K562 (cell line): ENCODE measurements around the gene GLRX5. TPM values are rescaled to one million over a fixed set of nuclear protein-coding genes. Genes with fewer than 3 reads are reported as not detected.

Experiments used
- ATAC-seq: fragments of 200-7000 bp; cut with Tn5 transposase; 3 replicates; pipeline ENCODE4 v1.9.1; 2020; ENCODE audit warnings: moderate library complexity
- BruUV-seq: library from RNA; stranded (reverse); fragments of 400-500 nt; replicated peaks from 2 replicates; lab custom pipeline; 2021; lab: Mats Ljungman, UMichigan
- CTCF ChIA-PET: fragments of 300-600 bp; formaldehyde crosslinking; extraction: SDS; loops from one replicate; lab custom pipeline; 2021; ENCODE audit warnings: low intra/inter-chr PET ratio; lab: Yijun Ruan, JAX
- POLR2A ChIA-PET: fragments of 300-600, 350-650 bp; sonication (Branson Sonifier 250); formaldehyde crosslinking; extraction: SDS; loops from one replicate; lab custom pipeline; 2021; ENCODE audit warnings: antibody characterized with exemption, inconsistent platforms; lab: Yijun Ruan, JAX
- DNase-seq, 4 experiments: peaks; one replicate each; pipeline versions ENCODE4 v3.0.0 to v3.0.0-alpha.2; 2011 to 2018; ENCODE audit warnings: low spot score in 3 of 4, mixed read lengths in 3 of 4; ENCODE audit errors: extremely low read depth in 1 of 4
- FAIRE-seq: peaks from 2 replicates; lab custom pipeline; 2011; peaks lifted over from hg19 to GRCh38; lab: Jason Lieb, UNC
- H2AFZ ChIP-seq: 2 replicates; pipeline ENCODE4 v1.6.0; 2011; ENCODE audit warnings: low read depth, low read length, control low read depth, inconsistent platforms
- H3K27ac ChIP-seq: fragments of 200-600 bp; 3 replicates; pipeline ENCODE4 v1.8.0; 2011; ENCODE audit warnings: low read depth, mild to moderate bottlenecking, control low read depth, inconsistent platforms, low read length, moderate library complexity, mixed read lengths; ENCODE audit errors: extremely low read depth
- H3K27me3 ChIP-seq, 2 experiments: fragments of 300-600 bp in 1 of 2; 2 replicates in 1 of 2; 3 replicates in 1 of 2; pipeline versions ENCODE4 v1.6.0 to v1.8.0; 2011; ENCODE audit warnings: inconsistent platforms in 2 of 2, low read length in 2 of 2, mild to moderate bottlenecking in 1 of 2, mixed read lengths in 1 of 2, moderate library complexity in 1 of 2; ENCODE audit not compliant: control insufficient read depth in 2 of 2, insufficient read depth in 2 of 2
- H3K36me3 ChIP-seq: fragments of 300-600 bp; 3 replicates; pipeline ENCODE4 v1.8.0; 2011; ENCODE audit warnings: mild to moderate bottlenecking, low read length, inconsistent platforms; ENCODE audit not compliant: control insufficient read depth, insufficient read depth
- H3K4me1 ChIP-seq, 2 experiments: fragments of 200-600 bp in 1 of 2; replicated peaks in 1 of 2; 2 replicates in 1 of 2; 3 replicates in 1 of 2; pipeline versions ENCODE4 v1.5.1 to v1.8.0; 2011; ENCODE audit warnings: inconsistent platforms in 2 of 2, low read length in 2 of 2, mild to moderate bottlenecking in 1 of 2, mixed read lengths in 1 of 2, moderate library complexity in 1 of 2; ENCODE audit not compliant: control insufficient read depth in 2 of 2, insufficient read depth in 2 of 2
- H3K4me2 ChIP-seq: 2 replicates; pipeline ENCODE4 v1.6.1; 2011; ENCODE audit warnings: low read length, control low read depth, inconsistent platforms, mixed read lengths; ENCODE audit not compliant: insufficient read depth
- H3K4me3 ChIP-seq: fragments of 200-600 bp; sonication (generic), shearing (Covaris generic); 2 replicates; pipeline ENCODE4 v1.5.1; 2016; ENCODE audit warnings: control low read depth, inconsistent platforms
- H3K79me2 ChIP-seq: fragments of 200-600 bp; 3 replicates; pipeline ENCODE4 v1.8.0; 2011; ENCODE audit warnings: low read length, inconsistent platforms; ENCODE audit not compliant: control insufficient read depth, insufficient read depth
- H3K9ac ChIP-seq, 2 experiments: 2 replicates each; pipeline versions ENCODE4 v1.6.0 to v1.6.1; 2011; ENCODE audit warnings: low read depth in 2 of 2, low read length in 2 of 2, control low read depth in 1 of 2, inconsistent platforms in 1 of 2, mild to moderate bottlenecking in 1 of 2, mixed read lengths in 1 of 2; ENCODE audit not compliant: insufficient read depth in 1 of 2
- H3K9me1 ChIP-seq: one replicate; pipeline ENCODE4 v1.6.0; 2011; ENCODE audit warnings: inconsistent platforms, mild to moderate bottlenecking, low read length, moderate library complexity; ENCODE audit not compliant: control insufficient read depth, insufficient read depth
- H3K9me3 ChIP-seq: replicated peaks from 2 replicates; pipeline ENCODE4 v1.5.1; 2011; ENCODE audit warnings: low read depth, low read length, inconsistent platforms; ENCODE audit not compliant: control insufficient read depth, insufficient read depth
- H4K20me1 ChIP-seq: replicated peaks from 2 replicates; pipeline ENCODE4 v1.6.1; 2011; ENCODE audit warnings: low read length, inconsistent platforms, mixed read lengths; ENCODE audit not compliant: control insufficient read depth, insufficient read depth
- CHD1 ChIP-seq: fragments of 200-600 bp; sonication (generic); IDR thresholded peaks from one replicate; pipeline ENCODE4 v1.6.1; 2012; ENCODE audit warnings: mild to moderate bottlenecking, moderate library complexity, low read length, inconsistent platforms
- DACH1 ChIP-seq: fragments of 450-650 bp; IDR thresholded peaks from 2 replicates; pipeline ENCODE4 v1.6.1; 2018; ENCODE audit not compliant: partially characterized antibody
- GABPB1 ChIP-seq: sonication (generic); formaldehyde crosslinking; IDR thresholded peaks from 2 replicates; pipeline ENCODE4 v1.8.0; 2022; ENCODE audit warnings: mild to moderate bottlenecking, missing genetic modification reagents
- PRDM10 ChIP-seq: fragments of 450-650 bp; IDR thresholded peaks from 2 replicates; pipeline ENCODE4 v1.6.1; 2018; ENCODE audit not compliant: partially characterized antibody
- PURB ChIP-seq: sonication (generic); formaldehyde crosslinking; IDR thresholded peaks from 2 replicates; pipeline ENCODE4 v1.9.0; 2021; ENCODE audit warnings: low read depth, mild to moderate bottlenecking, missing genetic modification reagents
- TCFL5 ChIP-seq: fragments of 250-450 bp; sonication (Bioruptor Pico); conservative IDR thresholded peaks from 2 replicates; pipeline ENCODE4 v1.6.1; 2021; ENCODE audit warnings: mild to moderate bottlenecking, moderate library complexity, matching md5 sums
- ZNF644 ChIP-seq: fragments of 200-800 bp; sonication (Bioruptor generic); IDR thresholded peaks from 2 replicates; pipeline ENCODE4 v1.6.1; 2016; ENCODE audit warnings: low read depth, missing genetic modification characterization, missing compliant biosample characterization
- WGBS: fragments of 100-300 bp; shearing (Covaris generic); methylation state at CpG from one replicate; pipeline ENCODE4 v1.1.6; 2016; ENCODE audit warnings: low coverage, mixed read lengths; ENCODE audit not compliant: insufficient coverage; ENCODE audit errors: missing lambda C conversion rate; 5-methylcytosine and 5-hydroxymethylcytosine counted together
- in situ Hi-C: fragments of 300-500 bp; cut with MboI; formaldehyde crosslinking; loops from 4 replicates; pipeline ENCODE4 v1.15.0; 2018; ENCODE audit warnings: inconsistent platforms, mixed read lengths
- intact Hi-C: fragments of 100-400 bp; cut with micrococcal nuclease; formaldehyde crosslinking; loops from 2 replicates; pipeline ENCODE4 v1.14.2; 2022
- polyA plus RNA-seq, 8 experiments: library from polyadenylated mRNA; depleted of rRNA in 4 of 8; stranded (reverse) in 5 of 8; unstranded in 3 of 8; fragments of >200 nt; fragmentation: Nextera tagmentation in 2 of 8; fragmentation: Illumina TruSeq in 1 of 8; extraction: Ambion mirVana in 2 of 8; extraction: Trizol in 1 of 8; gene quantifications; 2 replicates each; pipeline versions ENCODE4 v1.2.1 to v1.2.3, GENCODE V29; 2011 to 2014; ENCODE audit warnings: inconsistent platforms in 1 of 8, missing spikeins in 1 of 8
- total RNA-seq, 7 experiments: library from RNA; depleted of rRNA in 6 of 7; stranded (reverse); fragments of >200 nt in 6 of 7; fragmentation: Illumina TruSeq in 2 of 7; extraction: Trizol in 2 of 7; gene quantifications; 2 replicates each; pipeline versions ENCODE4 v1.2.1 to v1.2.3, GENCODE V29; 2011 to 2021; ENCODE audit warnings: low replicate concordance in 1 of 7

GLRX5 gene
- total and polyA plus RNA-seq, 9 of the 15 experiments (the other 6 are each of a cell fraction or from before 2014, with no cell fraction given), result 16.7 to 96.8 (median 66.8) TPM

GRCh38 chr14:95485222-95485819 lies 49.5 kb upstream of the GLRX5 start:
- no peaks in the 10 kb centered on the region for H3K9me1 ChIP-seq
- WGBS, result 0% methylated on average over 2 of the region's 7 CpGs
- in situ Hi-C loops (no loop called here), intact Hi-C loops (no loop called here)
- no peaks in the 10 kb centered on the region for H3K79me2 ChIP-seq
- CTCF ChIA-PET, result no interaction called here
- ATAC-seq, result no peak
- POLR2A ChIA-PET, result interaction anchor here (0.5 to 0.6 kb wide), 2 partner anchors 52 to 1920 kb away, joined by 3 read pairs; no protein-coding TSS in a partner anchor
- no peaks in the 10 kb centered on the region for H3K9me3 ChIP-seq
- H3K27ac ChIP-seq, result no peak overlapping the region
- H3K27me3 ChIP-seq, result peaks cover 0 to 20% of the 10 kb centered on the region in 2 experiments; a peak in 3 of 5 replicates
- H4K20me1 ChIP-seq, result peaks cover 6% of the 10 kb centered on the region; the same call in 1 of the 2 replicates
- no peak overlapping the region for H3K4me2 ChIP-seq
- no TSS peak for BruUV-seq
- H3K4me1 ChIP-seq, result peaks cover 0 to 4% of the 10 kb centered on the region in 2 experiments; a peak in 2 of 5 replicates
- H2AFZ ChIP-seq, result no peak overlapping the region
- no peak for DNase-seq
- no peaks in the 10 kb centered on the region for H3K36me3 ChIP-seq
- H3K9ac ChIP-seq, result no peak overlapping the region
- no peak overlapping the region for H3K4me3 ChIP-seq
- TF ChIP-seq CHD1, result no peak
- no peak for TF ChIP-seq DACH1
- FAIRE-seq, result no peak

GRCh38 chr14:95486875-95487668 lies 47.8 kb upstream of the GLRX5 start:
- no peak for FAIRE-seq
- in situ Hi-C loops, result no loop called here
- WGBS, result 11% methylated on average over 14 of the region's 15 CpGs
- H3K9me1 ChIP-seq, result no peaks in the 10 kb centered on the region
- ATAC-seq, result no peak
- H2AFZ ChIP-seq, result no peak overlapping the region
- H3K4me2 ChIP-seq, result no peak overlapping the region
- intact Hi-C loops, result no loop called here
- peaks cover 0 to 26% of the 10 kb centered on the region in 2 experiments; a peak in 3 of 5 replicates for H3K27me3 ChIP-seq
- TF ChIP-seq PURB (CRISPR knock-in tag) (no peak), TCFL5 (CRISPR knock-in tag) (no peak), ZNF644 (tag) (no peak), GABPB1 (CRISPR knock-in tag) (no peak), PRDM10 (peak; percentile 90)
- POLR2A ChIA-PET, result interaction anchor here (0.9 kb wide), 1 partner anchor 47 kb away, joined by 3 read pairs; the partner anchor contains the start of gene GLRX5
- H3K79me2 ChIP-seq, result no peaks in the 10 kb centered on the region
- no peak for DNase-seq
- no TSS peak for BruUV-seq
- H3K9ac ChIP-seq, result no peak overlapping the region
- H3K36me3 ChIP-seq, result no peaks in the 10 kb centered on the region
- peaks cover 6% of the 10 kb centered on the region; the same call in 1 of the 2 replicates for H4K20me1 ChIP-seq
- CTCF ChIA-PET, result no interaction called here
- H3K4me1 ChIP-seq, result peaks cover 0 to 4% of the 10 kb centered on the region in 2 experiments; a peak in 2 of 5 replicates
- H3K27ac ChIP-seq, result no peak overlapping the region
- no peaks in the 10 kb centered on the region for H3K9me3 ChIP-seq
- no peak overlapping the region for H3K4me3 ChIP-seq
